SIG-M5 (cell line): ENCODE results near the gene CD69.
"Not testable (repeated sequence)": the region's sequence is repeated elsewhere in the genome, so short reads cannot be mapped to it uniquely, and the experiment has no call there.

Source experiments
- DNase-seq: peaks from one replicate; lab custom pipeline; 2025; lab: John Stamatoyannopoulos, UW

CD69 gene

DNA sequence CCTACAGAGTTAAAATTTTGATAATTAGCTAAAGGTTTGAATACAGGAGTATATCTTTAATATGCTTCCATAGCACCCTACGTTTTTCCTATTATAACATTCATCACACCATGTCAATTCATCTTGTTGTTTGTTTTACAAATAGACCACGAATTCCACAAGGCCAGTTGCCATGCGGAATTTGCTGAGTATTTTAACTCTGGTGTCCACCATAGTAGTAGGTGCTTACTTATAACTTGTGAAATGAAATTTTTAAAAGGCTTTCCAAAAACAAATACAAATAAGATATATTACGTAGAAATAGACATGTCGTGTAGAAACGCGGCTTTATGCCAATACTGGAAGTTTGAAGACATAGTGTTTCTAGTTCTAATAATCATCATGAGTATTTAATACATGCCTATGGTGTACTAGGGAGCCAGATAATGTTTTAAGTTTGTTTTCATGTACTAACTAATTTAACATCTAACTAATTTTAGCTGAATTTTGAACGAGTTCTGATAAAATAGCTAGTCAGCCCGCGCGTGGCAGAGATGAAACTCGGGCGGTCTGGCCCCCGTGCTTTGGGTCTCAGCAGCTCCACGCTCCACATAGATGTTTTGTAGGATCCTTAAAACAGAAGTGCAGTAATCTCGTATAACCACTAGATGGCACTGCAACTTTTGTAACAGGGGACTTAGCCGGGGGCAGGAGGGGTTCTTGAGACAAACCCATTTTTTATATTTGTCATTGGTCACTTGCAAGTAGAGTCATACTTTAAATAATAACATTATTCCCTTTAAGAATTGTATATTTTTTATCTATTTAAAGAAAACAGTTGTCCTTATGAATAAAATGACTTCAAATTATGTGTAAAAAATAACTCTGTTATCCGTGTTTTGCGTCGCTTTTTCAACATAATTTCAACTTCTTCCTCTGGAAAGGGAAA is 10.2 kb downstream of the CD69 start:
- DNase-seq, result peak; percentile 32

DNA sequence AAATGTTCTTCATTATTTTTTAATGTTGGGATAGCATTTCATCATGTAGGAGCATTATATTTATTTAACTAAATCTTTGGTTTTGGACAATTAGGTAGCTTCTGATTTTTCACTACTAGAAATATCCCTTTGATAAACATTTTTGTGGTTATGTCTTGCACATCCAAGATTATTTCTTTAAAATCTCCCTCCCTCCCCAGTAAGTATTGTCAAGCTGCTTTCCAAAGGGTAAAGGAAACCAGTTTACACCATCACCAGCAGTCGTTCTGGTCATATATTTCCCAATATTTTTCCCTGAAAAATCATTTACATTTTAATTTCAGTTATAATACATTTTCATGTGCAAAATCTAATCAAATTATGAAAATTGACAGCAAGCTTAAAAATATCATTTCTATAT is 11.1 kb downstream of the CD69 start:
- DNase-seq, result no peak

DNA sequence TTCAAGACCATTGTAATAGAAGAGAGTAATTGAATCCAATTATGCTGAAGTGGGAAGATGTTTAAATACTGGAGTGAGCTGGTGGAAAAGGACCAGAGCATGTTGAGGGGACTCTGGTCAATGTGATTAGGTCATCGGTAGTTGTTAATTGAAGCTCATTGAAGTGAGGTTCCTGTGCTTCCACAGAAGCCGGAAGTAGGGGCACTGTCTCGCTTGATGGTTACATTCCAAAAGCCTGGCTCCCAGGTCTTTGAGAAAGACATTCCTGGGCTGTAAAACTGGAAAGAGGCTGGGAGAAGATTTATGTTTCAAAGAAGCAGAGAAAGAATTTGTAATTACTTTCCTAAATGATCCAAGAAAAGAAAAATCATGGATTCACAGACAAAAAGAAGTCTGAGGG is 15.5 kb downstream of the CD69 start:
- DNase-seq, result no peak

DNA sequence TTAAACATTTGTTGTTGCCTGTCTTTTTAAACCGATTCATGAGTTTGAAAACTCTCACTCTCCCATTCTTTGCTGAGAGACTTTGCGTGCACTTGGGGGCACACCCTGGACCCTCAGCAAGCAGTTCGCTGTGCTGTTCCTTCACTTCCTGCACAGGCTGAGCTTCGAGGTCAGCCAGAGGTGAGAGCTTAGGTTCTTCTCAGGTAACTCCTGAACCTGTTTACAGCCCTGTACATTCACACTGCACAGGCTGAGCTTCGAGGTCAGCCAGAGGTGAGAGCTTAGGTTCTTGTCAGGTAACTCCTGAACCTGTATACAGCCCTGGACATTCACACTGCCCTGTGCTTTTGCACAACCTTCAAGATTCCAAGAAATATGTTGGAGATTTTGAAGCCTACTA is 18.0 kb downstream of the CD69 start:
- DNase-seq, result no peak

DNA sequence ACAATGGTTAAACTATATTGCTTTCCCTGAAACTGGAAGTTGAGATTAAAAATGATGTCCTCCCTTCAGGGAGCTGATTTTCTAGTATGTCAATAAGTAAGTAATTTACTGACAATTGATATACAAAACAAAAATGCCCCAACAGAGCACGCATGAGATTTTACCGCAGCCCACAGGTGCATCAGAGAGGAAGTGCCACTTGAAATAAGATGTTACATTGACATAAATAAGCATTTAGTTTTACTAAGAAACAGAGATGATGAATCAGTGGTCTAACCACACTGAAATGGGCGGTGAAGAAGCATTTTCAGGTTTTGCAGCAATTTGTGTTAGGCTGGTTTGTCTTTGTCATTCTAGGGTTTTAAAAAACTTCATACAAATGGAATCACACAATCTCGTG is 19.0 kb downstream of the CD69 start:
- DNase-seq, result no peak

DNA sequence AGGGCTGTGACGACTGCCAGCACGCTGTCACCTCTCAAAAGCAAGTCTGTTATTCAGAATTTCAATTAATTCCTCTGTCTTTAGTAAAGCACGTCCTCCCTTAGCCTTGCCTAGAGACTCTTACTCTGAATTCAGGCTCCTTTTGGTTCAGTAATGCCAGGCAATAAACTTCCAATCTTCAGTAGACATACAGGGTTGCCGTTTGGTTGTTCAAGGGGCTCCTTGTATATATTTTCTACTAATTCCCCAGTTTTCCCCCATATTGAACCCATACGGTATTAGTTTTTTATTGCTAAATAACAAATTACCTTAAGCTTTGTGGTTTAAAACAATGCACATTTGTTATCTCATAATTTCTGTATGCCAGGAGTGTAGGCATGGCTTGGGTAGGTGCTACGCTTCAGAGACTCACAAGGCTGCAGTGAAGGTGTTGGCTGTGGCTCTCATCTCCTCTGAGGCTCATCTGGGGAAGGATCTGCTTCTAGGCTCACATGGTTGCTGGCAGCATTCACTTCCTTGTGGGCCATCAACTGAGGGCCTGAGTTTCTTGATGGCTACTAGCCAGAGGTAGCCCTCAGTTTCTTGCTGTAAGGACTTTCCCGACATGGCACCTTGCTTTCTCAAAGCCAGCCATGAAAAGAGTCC is 20.5 kb downstream of the CD69 start:
- DNase-seq, result no peak

GRCh38 chr12:9739404-9740105 is 21.1 kb downstream of the CD69 start:
- not testable (repeated sequence) for DNase-seq

DNA sequence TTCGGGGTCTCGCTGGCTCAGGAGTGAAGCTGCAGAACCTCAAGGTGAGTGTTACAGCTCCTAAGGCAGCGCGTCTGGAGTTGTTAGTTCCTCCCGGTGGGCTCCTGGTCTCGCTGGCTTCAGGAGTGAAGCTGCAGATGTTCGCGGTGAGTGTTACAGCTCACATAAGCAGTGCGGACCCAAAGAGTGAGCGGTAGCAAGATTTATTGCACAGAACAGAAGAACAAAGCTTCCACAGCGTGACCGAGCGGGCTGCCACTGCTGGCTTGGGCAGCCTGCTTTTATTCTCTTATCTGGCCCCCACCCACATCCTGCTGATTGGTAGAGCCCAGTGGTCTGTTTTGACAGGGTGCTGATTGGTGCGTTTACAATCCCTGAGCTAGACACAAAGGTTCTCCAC is 21.8 kb downstream of the CD69 start:
- not testable (repeated sequence) for DNase-seq

- DNase-seq, result peak; percentile 58
Measured at GRCh38 chr12:9736936-9737705, 23.6 kb downstream of the CD69 start.

DNA sequence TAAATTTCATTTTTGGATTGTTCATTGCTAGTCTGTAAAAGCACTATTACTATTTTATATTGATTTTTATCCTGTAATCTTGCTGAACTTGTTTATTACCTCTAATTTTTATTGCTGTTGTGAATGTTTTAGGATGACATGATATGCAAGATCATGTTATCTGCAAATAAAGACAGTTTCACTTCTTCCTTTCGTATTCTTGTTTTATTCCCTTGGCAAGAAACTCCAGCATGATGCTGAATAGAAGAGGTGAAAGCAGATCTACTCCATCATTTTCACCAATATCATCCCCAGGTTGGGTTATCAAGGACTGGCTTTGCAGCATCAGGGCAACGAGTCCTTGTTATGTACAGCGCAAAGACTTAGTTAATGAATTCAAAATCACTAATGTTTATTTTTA is 25.1 kb downstream of the CD69 start:
- DNase-seq, result no peak

- peak; percentile 52 for DNase-seq
Measured at GRCh38 chr12:9732921-9733461, 27.7 kb downstream of the CD69 start, which contains the start of gene CLECL1. TSS of gene CLECL1 (minus strand) at chr12:9733097.

DNA sequence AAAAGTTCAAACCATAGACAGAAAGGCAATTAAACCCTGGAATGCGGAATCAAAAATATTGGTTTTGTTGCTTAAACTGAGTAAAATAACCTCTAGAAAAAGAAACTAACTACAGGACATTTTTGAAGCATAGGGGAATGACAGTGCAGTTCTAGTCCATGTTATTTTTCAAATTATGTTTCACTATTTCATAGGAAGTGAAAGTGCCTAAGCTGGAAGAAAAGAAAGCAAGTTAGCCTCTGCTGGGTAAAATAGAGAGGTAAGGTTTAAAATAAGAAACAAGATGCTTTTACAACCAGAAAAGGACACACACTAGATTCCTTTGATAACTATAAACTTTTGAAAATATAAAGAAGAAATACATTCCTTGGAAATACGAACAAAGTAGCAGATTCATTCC is 28.9 kb downstream of the CD69 start:
- DNase-seq, result peak; percentile 55

- no peak for DNase-seq
Measured at GRCh38 chr12:9731393-9731792, 29.3 kb downstream of the CD69 start.

DNA sequence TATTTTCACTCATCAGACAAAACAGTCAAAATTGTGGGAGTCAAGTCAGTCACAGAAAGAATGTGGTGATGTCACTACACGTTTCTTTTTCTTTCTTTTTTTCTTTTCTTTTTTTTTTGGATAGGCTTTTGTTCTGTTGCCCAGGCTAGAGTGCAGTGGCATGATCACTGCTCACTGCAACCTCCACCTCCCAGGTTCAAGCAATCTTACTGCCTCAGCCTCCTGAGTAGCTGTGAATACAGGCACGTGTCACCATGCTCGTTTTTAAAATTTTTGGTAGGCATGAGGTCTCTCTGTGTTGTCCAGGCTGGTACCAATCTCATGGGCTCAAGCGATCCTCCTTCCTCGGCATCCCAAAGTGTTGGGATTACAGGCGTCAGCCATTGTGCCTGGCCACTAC is 30.1 kb downstream of the CD69 start:
- DNase-seq, result no peak

DNA sequence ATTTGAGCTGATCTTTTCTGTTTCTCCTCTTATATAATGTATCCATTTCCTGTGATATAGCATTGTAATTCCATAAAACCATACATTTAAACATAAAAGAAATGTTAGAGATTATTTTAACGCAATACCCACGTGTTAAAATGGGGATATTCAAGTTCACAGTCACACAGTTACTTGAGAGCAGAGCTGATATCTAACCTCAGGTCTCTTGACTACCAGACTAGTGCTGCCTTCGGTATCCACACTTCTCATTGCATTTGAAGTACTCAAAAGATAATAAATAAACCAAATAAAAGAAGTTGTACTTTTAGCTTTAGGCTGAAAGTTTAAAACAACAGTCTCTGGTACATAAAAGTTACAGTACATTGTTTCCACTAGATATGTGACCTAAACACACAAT is 30.7 kb downstream of the CD69 start:
- no peak for DNase-seq

DNA sequence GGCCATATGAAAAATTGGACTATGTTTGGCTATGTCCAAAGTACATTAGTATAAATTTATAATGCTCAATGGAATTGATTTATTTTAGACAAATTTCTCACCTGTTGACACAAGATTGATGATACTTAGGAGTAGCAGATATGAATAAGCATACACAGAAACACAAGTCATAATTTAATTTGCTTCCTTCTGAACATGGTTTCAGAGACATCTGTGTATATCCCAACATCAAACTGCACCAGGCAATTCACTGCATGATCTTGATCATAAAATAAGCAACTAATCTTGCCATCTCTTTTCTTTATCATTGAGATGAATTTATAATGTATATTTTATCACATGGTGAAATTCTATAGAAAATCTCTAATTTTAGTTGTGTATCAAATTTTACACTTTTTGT is 31.6 kb downstream of the CD69 start:
- DNase-seq, result no peak

DNA sequence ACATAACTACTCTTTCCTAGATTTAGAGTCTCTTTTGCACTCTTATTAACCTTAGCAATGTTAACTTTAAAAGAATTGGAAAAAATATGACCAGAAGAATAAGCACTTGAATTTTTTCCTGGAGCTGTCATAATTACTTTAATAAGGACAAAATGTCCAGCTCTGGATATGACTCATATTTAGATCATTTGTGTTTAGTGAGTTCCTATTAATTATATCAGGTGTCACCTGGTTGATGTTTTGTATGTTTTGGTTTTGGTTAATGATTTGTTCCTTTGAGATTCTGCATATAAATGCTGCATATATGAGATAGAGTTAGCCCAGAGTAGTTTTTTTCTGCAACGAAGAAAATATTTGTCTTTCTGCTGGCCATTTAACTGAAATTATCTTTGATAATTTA is 32.9 kb downstream of the CD69 start:
- no peak for DNase-seq

- no peak for DNase-seq
Measured at GRCh38 chr12:9725213-9725870, 35.4 kb downstream of the CD69 start.

DNA sequence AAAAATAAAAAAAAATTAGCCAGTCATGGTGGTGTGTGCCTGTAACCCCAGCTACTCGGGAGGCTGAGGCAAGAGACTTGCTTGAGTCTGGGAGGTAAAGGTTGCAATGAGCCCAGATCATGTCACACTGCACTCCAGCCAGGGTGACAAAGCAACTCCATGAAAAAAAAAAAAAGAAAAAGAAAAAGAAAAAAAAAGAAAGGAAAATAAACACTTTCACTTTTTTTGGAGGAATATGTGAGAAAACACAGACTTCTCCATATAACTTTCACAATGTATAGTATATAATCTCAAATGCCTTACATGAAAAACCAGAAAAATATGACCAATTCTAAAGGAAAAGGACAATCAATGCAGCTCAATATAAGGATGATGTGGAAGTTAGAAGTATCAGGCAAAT is 36.7 kb downstream of the CD69 start:
- no peak for DNase-seq

DNA sequence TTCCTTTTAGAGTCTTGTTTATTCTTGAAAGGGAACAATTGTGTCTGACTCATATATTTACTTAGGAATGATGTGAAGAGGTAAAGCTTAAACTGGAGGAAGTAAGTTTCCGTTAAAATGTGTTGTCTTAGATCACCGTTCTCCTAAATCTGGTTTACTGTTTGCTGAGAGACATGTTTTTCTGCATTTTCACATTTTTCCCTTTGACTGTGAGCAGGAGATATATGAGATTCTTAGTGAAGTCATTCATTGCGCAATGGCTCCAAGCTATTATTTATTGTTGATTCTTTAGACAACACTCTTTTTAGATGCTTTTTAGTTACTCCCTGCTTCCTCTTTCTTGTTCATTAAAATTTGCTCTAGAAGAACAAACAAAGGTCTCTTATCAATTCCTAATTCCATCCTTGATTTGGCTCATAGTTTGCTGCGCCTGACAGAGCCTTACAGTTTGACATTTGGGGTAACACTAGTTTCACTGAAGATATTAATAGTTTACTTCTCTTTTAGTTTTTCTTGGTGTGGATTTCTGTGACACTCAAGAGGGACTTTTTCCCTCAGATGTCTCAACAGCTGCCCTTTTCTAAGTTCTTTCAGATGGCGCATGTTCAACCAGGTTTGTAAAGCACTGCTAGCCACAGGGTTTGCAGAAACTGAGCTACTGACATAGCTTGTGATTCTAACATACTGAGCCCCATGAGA is 39.2 kb downstream of the CD69 start:
- DNase-seq, result no peak

- DNase-seq, result no peak
Measured at GRCh38 chr12:9719790-9720189, 40.9 kb downstream of the CD69 start.
